ENCODE data around the gene ABCA10. TPM values are rescaled to one million over a fixed set of nuclear protein-coding genes. Genes with fewer than 3 reads are reported as not detected.

Gene ABCA10
- total and polyA plus RNA-seq, 4 donors = 0.32 to 5.5 (median 2.0) TPM

DNA sequence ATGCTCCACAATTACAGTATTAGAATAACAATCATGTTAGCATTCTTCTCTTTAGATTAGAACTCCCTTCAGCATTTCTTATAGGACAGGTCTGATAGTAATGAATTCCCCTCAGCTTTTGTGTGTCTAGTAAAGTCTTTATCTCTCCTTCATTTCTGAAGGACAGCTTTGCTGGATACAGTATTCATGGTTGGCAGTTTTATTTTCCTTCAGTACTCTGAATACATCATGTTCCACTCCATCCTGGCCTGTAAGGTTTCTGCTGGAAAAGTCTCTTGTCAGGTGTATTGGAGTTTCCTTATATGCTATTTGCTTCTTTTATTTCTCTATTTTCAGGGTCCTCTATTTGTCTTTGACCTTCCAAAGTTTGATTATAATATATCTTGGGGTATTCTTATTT is 4.0 kb upstream of the ABCA10 start:
- Histone ChIP-seq H3K9me3 (ENCODE audit: control insufficient read depth in 4 of 4, low read length in 3 of 4) (peaks cover 0 to 5% (median 2%) of the 10 kb centered on the region in 4 donors), H3K36me3 (ENCODE audit: control insufficient read depth in 4 of 4, insufficient read depth in 3 of 4, low read depth in 1 of 4, low read length in 3 of 4) (no peaks in the 10 kb centered on the region), H3K4me1 (ENCODE audit: control insufficient read depth in 4 of 4, insufficient read depth in 4 of 4, low read length in 3 of 4) (peaks cover 0 to 8% (median 0%) of the 10 kb centered on the region in 4 donors), H3K27ac (ENCODE audit: low read depth in 1 of 2, low read length in 2 of 2) (no peak overlapping the region), H3K4me3 (ENCODE audit: low read depth in 1 of 3, low read length in 3 of 3) (no peak overlapping the region), H3K27me3 (ENCODE audit: control insufficient read depth in 4 of 4, insufficient read depth in 4 of 4, low read length in 3 of 4) (no peaks in the 10 kb centered on the region), H3K9ac (ENCODE audit: low read depth in 1 of 2, low read length in 2 of 2) (no peak overlapping the region)
- TF ChIP-seq, protein P1, sequence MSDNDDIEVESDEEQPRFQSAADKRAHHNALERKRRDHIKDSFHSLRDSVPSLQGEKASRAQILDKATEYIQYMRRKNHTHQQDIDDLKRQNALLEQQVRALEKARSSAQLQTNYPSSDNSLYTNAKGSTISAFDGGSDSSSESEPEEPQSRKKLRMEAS (IDR thresholded peaks at IDR 0.05) = no peak
- no peak for TF ChIP-seq EGR1 (IDR thresholded peaks at IDR 0.05; ENCODE audit: low read depth in 2 of 2)
- TF ChIP-seq RAD21 (IDR thresholded peaks at IDR 0.05) = no peak
- TF ChIP-seq FOXA2 (IDR thresholded peaks at IDR 0.05) = no peak
- no peak for TF ChIP-seq ZBTB33 (IDR thresholded peaks at IDR 0.05)
- no peak for TF ChIP-seq HNF4G (IDR thresholded peaks at IDR 0.05)
- no peak for TF ChIP-seq ATF3 (IDR thresholded peaks at IDR 0.05)
- no peak for TF ChIP-seq NR2F2 (IDR thresholded peaks at IDR 0.05)
- no peak for TF ChIP-seq RXRA (IDR thresholded peaks at IDR 0.05)
- TF ChIP-seq YY1 (IDR thresholded peaks at IDR 0.05) = no peak
- TF ChIP-seq, protein P2, sequence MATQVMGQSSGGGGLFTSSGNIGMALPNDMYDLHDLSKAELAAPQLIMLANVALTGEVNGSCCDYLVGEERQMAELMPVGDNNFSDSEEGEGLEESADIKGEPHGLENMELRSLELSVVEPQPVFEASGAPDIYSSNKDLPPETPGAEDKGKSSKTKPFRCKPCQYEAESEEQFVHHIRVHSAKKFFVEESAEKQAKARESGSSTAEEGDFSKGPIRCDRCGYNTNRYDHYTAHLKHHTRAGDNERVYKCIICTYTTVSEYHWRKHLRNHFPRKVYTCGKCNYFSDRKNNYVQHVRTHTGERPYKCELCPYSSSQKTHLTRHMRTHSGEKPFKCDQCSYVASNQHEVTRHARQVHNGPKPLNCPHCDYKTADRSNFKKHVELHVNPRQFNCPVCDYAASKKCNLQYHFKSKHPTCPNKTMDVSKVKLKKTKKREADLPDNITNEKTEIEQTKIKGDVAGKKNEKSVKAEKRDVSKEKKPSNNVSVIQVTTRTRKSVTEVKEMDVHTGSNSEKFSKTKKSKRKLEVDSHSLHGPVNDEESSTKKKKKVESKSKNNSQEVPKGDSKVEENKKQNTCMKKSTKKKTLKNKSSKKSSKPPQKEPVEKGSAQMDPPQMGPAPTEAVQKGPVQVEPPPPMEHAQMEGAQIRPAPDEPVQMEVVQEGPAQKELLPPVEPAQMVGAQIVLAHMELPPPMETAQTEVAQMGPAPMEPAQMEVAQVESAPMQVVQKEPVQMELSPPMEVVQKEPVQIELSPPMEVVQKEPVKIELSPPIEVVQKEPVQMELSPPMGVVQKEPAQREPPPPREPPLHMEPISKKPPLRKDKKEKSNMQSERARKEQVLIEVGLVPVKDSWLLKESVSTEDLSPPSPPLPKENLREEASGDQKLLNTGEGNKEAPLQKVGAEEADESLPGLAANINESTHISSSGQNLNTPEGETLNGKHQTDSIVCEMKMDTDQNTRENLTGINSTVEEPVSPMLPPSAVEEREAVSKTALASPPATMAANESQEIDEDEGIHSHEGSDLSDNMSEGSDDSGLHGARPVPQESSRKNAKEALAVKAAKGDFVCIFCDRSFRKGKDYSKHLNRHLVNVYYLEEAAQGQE (IDR thresholded peaks at IDR 0.05) = no peak
- TF ChIP-seq HNF4A (conservative IDR thresholded peaks at IDR 0.05) = no peak
- DNase-seq (ENCODE audit: low spot score) = no peak

- Histone ChIP-seq H3K4me3 (ENCODE audit: low read depth in 1 of 3, low read length in 3 of 3) (no peak overlapping the region), H3K27me3 (ENCODE audit: control insufficient read depth in 4 of 4, insufficient read depth in 4 of 4, low read length in 3 of 4) (no peaks in the 10 kb centered on the region), H3K36me3 (ENCODE audit: control insufficient read depth in 4 of 4, insufficient read depth in 3 of 4, low read depth in 1 of 4, low read length in 3 of 4) (no peaks in the 10 kb centered on the region), H3K27ac (ENCODE audit: low read depth in 1 of 2, low read length in 2 of 2) (no peak overlapping the region), H3K9ac (ENCODE audit: low read depth in 1 of 2, low read length in 2 of 2) (no peak overlapping the region), H3K4me1 (ENCODE audit: control insufficient read depth in 4 of 4, insufficient read depth in 4 of 4, low read length in 3 of 4) (peaks cover 0 to 14% (median 0%) of the 10 kb centered on the region in 4 donors), H3K9me3 (ENCODE audit: control insufficient read depth in 4 of 4, low read length in 3 of 4) (peaks cover 0 to 5% (median 2%) of the 10 kb centered on the region in 4 donors)
- no peak for DNase-seq (ENCODE audit: low spot score)
- 41% methylated on average over 1 of the region's 1 CpG for WGBS
- TF ChIP-seq NR2F2 (IDR thresholded peaks at IDR 0.05) (no peak), HNF4G (IDR thresholded peaks at IDR 0.05) (no peak), RXRA (IDR thresholded peaks at IDR 0.05) (no peak), EGR1 (IDR thresholded peaks at IDR 0.05; ENCODE audit: low read depth in 2 of 2) (no peak), FOXA2 (IDR thresholded peaks at IDR 0.05) (no peak), ATF3 (IDR thresholded peaks at IDR 0.05) (no peak), HNF4A (conservative IDR thresholded peaks at IDR 0.05) (no peak), FOXA1 (IDR thresholded peaks at IDR 0.05) (no peak), SP1 (IDR thresholded peaks at IDR 0.05) (no peak), RAD21 (IDR thresholded peaks at IDR 0.05) (no peak), TAF1 (conservative IDR thresholded peaks at IDR 0.05) (no peak), YY1 (IDR thresholded peaks at IDR 0.05) (no peak), JUND (IDR thresholded peaks at IDR 0.05) (no peak), ZBTB33 (IDR thresholded peaks at IDR 0.05) (no peak)
- TF ChIP-seq, protein P2 (IDR thresholded peaks at IDR 0.05) = no peak
- TF ChIP-seq, protein P3, sequence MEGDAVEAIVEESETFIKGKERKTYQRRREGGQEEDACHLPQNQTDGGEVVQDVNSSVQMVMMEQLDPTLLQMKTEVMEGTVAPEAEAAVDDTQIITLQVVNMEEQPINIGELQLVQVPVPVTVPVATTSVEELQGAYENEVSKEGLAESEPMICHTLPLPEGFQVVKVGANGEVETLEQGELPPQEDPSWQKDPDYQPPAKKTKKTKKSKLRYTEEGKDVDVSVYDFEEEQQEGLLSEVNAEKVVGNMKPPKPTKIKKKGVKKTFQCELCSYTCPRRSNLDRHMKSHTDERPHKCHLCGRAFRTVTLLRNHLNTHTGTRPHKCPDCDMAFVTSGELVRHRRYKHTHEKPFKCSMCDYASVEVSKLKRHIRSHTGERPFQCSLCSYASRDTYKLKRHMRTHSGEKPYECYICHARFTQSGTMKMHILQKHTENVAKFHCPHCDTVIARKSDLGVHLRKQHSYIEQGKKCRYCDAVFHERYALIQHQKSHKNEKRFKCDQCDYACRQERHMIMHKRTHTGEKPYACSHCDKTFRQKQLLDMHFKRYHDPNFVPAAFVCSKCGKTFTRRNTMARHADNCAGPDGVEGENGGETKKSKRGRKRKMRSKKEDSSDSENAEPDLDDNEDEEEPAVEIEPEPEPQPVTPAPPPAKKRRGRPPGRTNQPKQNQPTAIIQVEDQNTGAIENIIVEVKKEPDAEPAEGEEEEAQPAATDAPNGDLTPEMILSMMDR (IDR thresholded peaks at IDR 0.05; ENCODE audit: low read depth, low read length, missing input control) = no peak
- TF ChIP-seq, protein P1 (IDR thresholded peaks at IDR 0.05) = no peak
These were observed 2.9 kb upstream of the ABCA10 start for GRCh38 chr17:69231521-69231920.

Measured in liver (tissue), 9 donors.